H9 (cell line): ENCODE results near the gene SMC3. TPM values are rescaled to one million over a fixed set of nuclear protein-coding genes. Genes with fewer than 3 reads are reported as not detected.

Source experiments
- DNase-seq: peaks from one replicate; pipeline ENCODE4 v3.0.0-alpha.2; 2017
- H2AFZ ChIP-seq: one replicate; pipeline ENCODE4 v1.6.1; 2013; ENCODE audit warnings: mild to moderate bottlenecking, low read length, control low read depth, moderate library complexity
- H2AK5ac ChIP-seq: 2 replicates; pipeline ENCODE4 v1.6.1; 2013; ENCODE audit warnings: low read length, control low read depth, mixed read lengths; ENCODE audit not compliant: insufficient read length
- H2BK120ac ChIP-seq: one replicate; pipeline ENCODE4 v1.6.1; 2013; ENCODE audit warnings: low read depth, mild to moderate bottlenecking, low read length, control low read depth, inconsistent platforms; ENCODE audit not compliant: poor library complexity, severe bottlenecking
- H2BK12ac ChIP-seq: 2 replicates; pipeline ENCODE4 v1.6.1; 2013; ENCODE audit warnings: low read length, control low read depth, mixed read lengths, low read depth; ENCODE audit not compliant: insufficient read length
- H2BK15ac ChIP-seq: 2 replicates; pipeline ENCODE4 v1.6.1; 2013; ENCODE audit warnings: low read depth, low read length, control low read depth
- H2BK20ac ChIP-seq: one replicate; pipeline ENCODE4 v1.6.1; 2013; ENCODE audit warnings: low read depth, mild to moderate bottlenecking, low read length, control low read depth, inconsistent platforms; ENCODE audit not compliant: poor library complexity, severe bottlenecking
- H2BK5ac ChIP-seq: 2 replicates; pipeline ENCODE4 v1.6.1; 2013; ENCODE audit warnings: low read length, control low read depth, mixed read lengths; ENCODE audit not compliant: insufficient read length
- H3K14ac ChIP-seq: 2 replicates; pipeline ENCODE4 v1.6.1; 2013; ENCODE audit warnings: low read length, control low read depth; ENCODE audit not compliant: insufficient read depth
- H3K18ac ChIP-seq: 2 replicates; pipeline ENCODE4 v1.6.1; 2013; ENCODE audit warnings: low read depth, mild to moderate bottlenecking, mixed read lengths, low read length, control low read depth; ENCODE audit not compliant: insufficient read length
- H3K23ac ChIP-seq: 2 replicates; pipeline ENCODE4 v1.6.1; 2013; ENCODE audit warnings: low read length, control low read depth, mixed read lengths, low read depth; ENCODE audit not compliant: insufficient read length
- H3K23me2 ChIP-seq: 2 replicates; pipeline ENCODE4 v1.6.1; 2013; ENCODE audit warnings: low read depth, mild to moderate bottlenecking, mixed read lengths, low read length, control low read depth; ENCODE audit not compliant: insufficient read length, poor library complexity, severe bottlenecking
- H3K27ac ChIP-seq: 2 replicates; pipeline ENCODE4 v1.5.1; 2013; ENCODE audit warnings: low read length, control low read depth, mixed read lengths, low read depth; ENCODE audit not compliant: insufficient read length
- H3K27me3 ChIP-seq: 2 replicates; pipeline ENCODE4 v1.6.1; 2013; ENCODE audit warnings: low read length, control low read depth, inconsistent platforms; ENCODE audit not compliant: insufficient read depth
- H3K4ac ChIP-seq: 2 replicates; pipeline ENCODE4 v1.6.1; 2013; ENCODE audit warnings: low read depth, mild to moderate bottlenecking, control low read depth, inconsistent platforms, low read length, moderate library complexity
- H3K4me1 ChIP-seq: 2 replicates; pipeline ENCODE4 v1.6.1; 2013; ENCODE audit warnings: low read length, control low read depth, inconsistent platforms; ENCODE audit not compliant: insufficient read depth
- H3K4me2 ChIP-seq: 2 replicates; pipeline ENCODE4 v1.6.1; 2013; ENCODE audit warnings: low read length, control low read depth, mixed read lengths; ENCODE audit not compliant: insufficient read length, insufficient read depth
- H3K56ac ChIP-seq: 2 replicates; pipeline ENCODE4 v1.6.1; 2013; ENCODE audit warnings: low read depth, mild to moderate bottlenecking, mixed read lengths, low read length, control low read depth; ENCODE audit not compliant: insufficient read length
- H3K79me1 ChIP-seq: 2 replicates; pipeline ENCODE4 v1.6.1; 2013; ENCODE audit warnings: low read depth, mild to moderate bottlenecking, moderate library complexity, low read length, control low read depth, inconsistent platforms; ENCODE audit not compliant: insufficient read depth, poor library complexity, severe bottlenecking
- H3K79me2 ChIP-seq: 2 replicates; pipeline ENCODE4 v1.6.1; 2013; ENCODE audit warnings: low read length, control low read depth, inconsistent platforms; ENCODE audit not compliant: insufficient read depth
- H3K9ac ChIP-seq: 2 replicates; pipeline ENCODE4 v1.6.1; 2013; ENCODE audit warnings: low read length, control low read depth, mixed read lengths; ENCODE audit not compliant: insufficient read length; ENCODE audit errors: extremely low read depth
- H3K9me3 ChIP-seq: one replicate; pipeline ENCODE4 v1.6.1; 2013; ENCODE audit warnings: low read depth, low read length, inconsistent platforms; ENCODE audit not compliant: control insufficient read depth
- H3T11ph ChIP-seq: one replicate; pipeline ENCODE4 v1.6.1; 2013; ENCODE audit warnings: mild to moderate bottlenecking, low read length, control low read depth, inconsistent platforms
- H4K20me1 ChIP-seq: one replicate; pipeline ENCODE4 v1.6.1; 2013; ENCODE audit not compliant: control insufficient read depth, insufficient read length, insufficient read depth
- H4K5ac ChIP-seq: 2 replicates; pipeline ENCODE4 v1.6.1; 2013; ENCODE audit warnings: low read depth, mild to moderate bottlenecking, mixed read lengths, low read length, control low read depth; ENCODE audit not compliant: insufficient read length
- H4K8ac ChIP-seq: replicated peaks from 2 replicates; pipeline ENCODE4 v1.6.1; 2013; ENCODE audit warnings: low read length, control low read depth, mixed read lengths, low read depth; ENCODE audit not compliant: insufficient read length
- H4K91ac ChIP-seq: 2 replicates; pipeline ENCODE4 v1.6.1; 2013; ENCODE audit warnings: low read depth, mild to moderate bottlenecking, moderate library complexity, mixed read lengths, low read length, control low read depth; ENCODE audit not compliant: insufficient read length
- H3K27ac Mint-ChIP-seq, 3 experiments: 2 replicates in 2 of 3; 3 replicates in 1 of 3; pipeline ENCODE4 v1.8.0; 2020 to 2021; ENCODE audit warnings: mixed read lengths in 3 of 3, mild to moderate bottlenecking in 1 of 3, moderate library complexity in 1 of 3
- H3K27me3 Mint-ChIP-seq: 2 replicates; pipeline ENCODE4 v1.8.0; 2021; ENCODE audit warnings: low read depth, mild to moderate bottlenecking, moderate library complexity, mixed read lengths
- H3K36me3 Mint-ChIP-seq, 3 experiments: 2 replicates in 2 of 3; 3 replicates in 1 of 3; pipeline ENCODE4 v1.8.0; 2020 to 2021; ENCODE audit warnings: low read depth in 3 of 3, mixed read lengths in 3 of 3; ENCODE audit not compliant: insufficient read depth in 1 of 3
- H3K4me1 Mint-ChIP-seq, 2 experiments: 2 replicates each; pipeline ENCODE4 v1.8.0; 2020; ENCODE audit warnings: mixed read lengths in 2 of 2
- H3K4me3 Mint-ChIP-seq, 2 experiments: 2 replicates in 1 of 2; 3 replicates in 1 of 2; pipeline ENCODE4 v1.8.0; 2020 to 2021; ENCODE audit warnings: mild to moderate bottlenecking in 2 of 2, mixed read lengths in 2 of 2, moderate library complexity in 1 of 2
- H3K9me3 Mint-ChIP-seq, 2 experiments: 2 replicates in 1 of 2; 3 replicates in 1 of 2; pipeline ENCODE4 v1.8.0; 2020; ENCODE audit warnings: mild to moderate bottlenecking in 2 of 2, mixed read lengths in 2 of 2, moderate library complexity in 1 of 2
- WGBS: extraction: QIAGEN DNeasy Blood & Tissue Kit; methylation state at CpG from one replicate; pipeline ENCODE4 v1.1.7; 2013; ENCODE audit warnings: missing lambda C conversion rate, low lambda C conversion rate, mixed read lengths; ENCODE audit not compliant: insufficient read length; ENCODE audit errors: extremely low coverage; 5-methylcytosine and 5-hydroxymethylcytosine counted together
- total RNA-seq: library from RNA; stranded (reverse); gene quantifications from 2 replicates; pipeline ENCODE4 v1.2.1, GENCODE V29; 2021
- TF ChIP-seq, protein P1 (sequence below): fragments of 200-600 bp; sonication (generic); conservative IDR thresholded peaks from 3 replicates; pipeline ENCODE4 v1.8.0; 2021; ENCODE audit warnings: antibody characterized with exemption, mild to moderate bottlenecking

The SMC3 gene
- total RNA-seq, 1 experiment from 2014 or later: 82.4 TPM

DNA sequence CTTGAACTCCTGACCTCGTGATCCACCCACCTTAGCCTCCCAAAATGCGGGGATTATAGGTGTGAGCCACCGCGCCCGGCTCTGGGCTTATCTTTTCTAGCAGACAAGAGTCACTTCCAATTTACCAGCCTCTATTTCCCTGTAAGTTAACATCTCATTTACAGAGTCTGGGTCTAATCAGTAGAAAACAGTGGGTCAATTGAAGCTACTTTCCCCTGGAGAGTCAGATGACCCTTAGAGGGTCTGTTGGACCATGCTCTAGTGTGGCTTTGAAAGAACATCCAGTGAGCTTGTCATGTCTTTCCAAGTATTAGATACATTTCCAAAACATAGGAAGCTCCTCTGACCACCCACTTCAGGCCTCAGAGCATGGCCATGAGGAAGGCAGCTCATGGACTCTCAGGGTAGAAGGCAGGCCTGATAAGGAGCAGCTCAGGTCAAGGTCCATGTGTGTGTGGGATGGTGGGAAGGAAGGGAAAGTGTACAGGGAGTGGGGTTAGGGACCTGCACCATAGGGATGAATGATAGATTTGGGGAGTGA is 49.1 kb downstream of the SMC3 start:
- Mint-ChIP-seq H3K4me1 (peaks cover 16 to 22% of the 10 kb centered on the region in 2 experiments), H3K27me3 (peaks cover 3% of the 10 kb centered on the region), H3K36me3 (no peaks in the 10 kb centered on the region), H3K4me3 (no peak overlapping the region), H3K27ac (no peak overlapping the region), H3K9me3 (no peaks in the 10 kb centered on the region)
- Histone ChIP-seq H3K79me1 (no peaks in the 10 kb centered on the region), H2BK120ac (no peak overlapping the region), H2BK5ac (no peak overlapping the region), H3K23me2 (no peaks in the 10 kb centered on the region), H3K23ac (no peak overlapping the region), H3K27ac (no peak overlapping the region), H2AK5ac (no peak overlapping the region), H2BK12ac (no peak overlapping the region), H2AFZ (no peak overlapping the region), H2BK15ac (no peak overlapping the region), H4K91ac (no peak overlapping the region), H4K20me1 (no peaks in the 10 kb centered on the region), H3K14ac (no peak overlapping the region), H4K8ac (no peak overlapping the region), H3T11ph (no peak overlapping the region), H3K9me3 (no peaks in the 10 kb centered on the region), H4K5ac (no peak overlapping the region), H3K27me3 (no peaks in the 10 kb centered on the region), H3K4me1 (peaks cover 1% of the 10 kb centered on the region; the same call in 1 of the 2 replicates), H3K9ac (no peak overlapping the region), H3K18ac (no peak overlapping the region), H3K4ac (no peak overlapping the region), H2BK20ac (no peak overlapping the region), H3K56ac (no peak overlapping the region), H3K79me2 (no peaks in the 10 kb centered on the region), H3K4me2 (no peak overlapping the region)
- no peak for DNase-seq
- WGBS: no CpG with 5 or more reads among the region's 5 CpGs
- TF ChIP-seq, protein P1, sequence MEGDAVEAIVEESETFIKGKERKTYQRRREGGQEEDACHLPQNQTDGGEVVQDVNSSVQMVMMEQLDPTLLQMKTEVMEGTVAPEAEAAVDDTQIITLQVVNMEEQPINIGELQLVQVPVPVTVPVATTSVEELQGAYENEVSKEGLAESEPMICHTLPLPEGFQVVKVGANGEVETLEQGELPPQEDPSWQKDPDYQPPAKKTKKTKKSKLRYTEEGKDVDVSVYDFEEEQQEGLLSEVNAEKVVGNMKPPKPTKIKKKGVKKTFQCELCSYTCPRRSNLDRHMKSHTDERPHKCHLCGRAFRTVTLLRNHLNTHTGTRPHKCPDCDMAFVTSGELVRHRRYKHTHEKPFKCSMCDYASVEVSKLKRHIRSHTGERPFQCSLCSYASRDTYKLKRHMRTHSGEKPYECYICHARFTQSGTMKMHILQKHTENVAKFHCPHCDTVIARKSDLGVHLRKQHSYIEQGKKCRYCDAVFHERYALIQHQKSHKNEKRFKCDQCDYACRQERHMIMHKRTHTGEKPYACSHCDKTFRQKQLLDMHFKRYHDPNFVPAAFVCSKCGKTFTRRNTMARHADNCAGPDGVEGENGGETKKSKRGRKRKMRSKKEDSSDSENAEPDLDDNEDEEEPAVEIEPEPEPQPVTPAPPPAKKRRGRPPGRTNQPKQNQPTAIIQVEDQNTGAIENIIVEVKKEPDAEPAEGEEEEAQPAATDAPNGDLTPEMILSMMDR: no peak
